Endothelial cell of umbilical vein (primary cell): ENCODE measurements around the gene IL6R. TPM values are rescaled to one million over a fixed set of nuclear protein-coding genes. Genes with fewer than 3 reads are reported as not detected.
"Not testable (repeated sequence)": the region's sequence is repeated elsewhere in the genome, so short reads cannot be mapped to it uniquely, and the experiment has no call there.

Experiments used
- BruUV-seq: library from RNA; stranded (reverse); fragments of 400-500 nt; replicated peaks from 2 replicates; lab custom pipeline; 2021; lab: Mats Ljungman, UMichigan
- CTCF ChIA-PET: fragments of 300-600, 350-600 bp; sonication (Branson Sonifier 250); formaldehyde crosslinking; loops from one replicate; lab custom pipeline; 2021; ENCODE audit warnings: antibody characterized with exemption, inconsistent platforms; lab: Charles Lee
- POLR2A ChIA-PET: fragments of 300-600, 350-600 bp; sonication (Branson Sonifier 250); formaldehyde crosslinking; loops from one replicate; lab custom pipeline; 2021; ENCODE audit warnings: antibody characterized with exemption, inconsistent platforms; lab: Charles Lee
- DNase-seq: peaks from one replicate; pipeline ENCODE4 v3.0.0-alpha.2; 2011; ENCODE audit warnings: low read depth, low spot score
- FAIRE-seq: peaks from 2 replicates; lab custom pipeline; 2011; peaks lifted over from hg19 to GRCh38; lab: Jason Lieb, UNC
- H2AFZ ChIP-seq: 2 replicates; pipeline ENCODE4 v1.6.0; 2012; ENCODE audit warnings: low read depth, low read length, control low read depth, inconsistent platforms
- H3K27ac ChIP-seq: 2 replicates; pipeline ENCODE4 v1.5.1; 2011; ENCODE audit warnings: low read depth, mild to moderate bottlenecking, control low read depth, low read length, moderate library complexity; ENCODE audit not compliant: insufficient read depth
- H3K27me3 ChIP-seq, 2 experiments: 2 replicates each; pipeline versions ENCODE4 v1.6.0 to v1.6.1; 2011; ENCODE audit warnings: low read length in 2 of 2, mixed read lengths in 1 of 2; ENCODE audit not compliant: control insufficient read depth in 2 of 2, insufficient read depth in 2 of 2
- H3K36me3 ChIP-seq, 2 experiments: 2 replicates in 1 of 2; 3 replicates in 1 of 2; pipeline ENCODE4 v1.5.1; 2011; ENCODE audit warnings: low read length in 2 of 2, mild to moderate bottlenecking in 1 of 2, moderate library complexity in 1 of 2; ENCODE audit not compliant: control insufficient read depth in 2 of 2, insufficient read depth in 2 of 2; ENCODE audit errors: extremely low read depth in 1 of 2
- H3K4me1 ChIP-seq: 3 replicates; pipeline ENCODE4 v1.5.1; 2011; ENCODE audit warnings: mild to moderate bottlenecking, low read length; ENCODE audit not compliant: control insufficient read depth, insufficient read depth; ENCODE audit errors: extremely low read depth
- H3K4me2 ChIP-seq: 2 replicates; pipeline ENCODE4 v1.6.1; 2011; ENCODE audit warnings: low read length, control low read depth, mixed read lengths; ENCODE audit not compliant: insufficient read depth
- H3K4me3 ChIP-seq, 3 experiments: fragments of 200-600 bp in 1 of 3; sonication (generic), shearing (Covaris generic) in 1 of 3; replicated peaks in 1 of 3; 2 replicates each; pipeline ENCODE4 v1.5.1; 2011 to 2016; ENCODE audit warnings: control low read depth in 3 of 3, low read length in 3 of 3, mild to moderate bottlenecking in 2 of 3, inconsistent platforms in 1 of 3, low read depth in 1 of 3, moderate library complexity in 1 of 3; ENCODE audit not compliant: insufficient read depth in 1 of 3
- H3K79me2 ChIP-seq: 2 replicates; pipeline ENCODE4 v1.6.0; 2012; ENCODE audit warnings: low read length, inconsistent platforms; ENCODE audit not compliant: control insufficient read depth, insufficient read depth
- H3K9ac ChIP-seq: replicated peaks from 2 replicates; pipeline ENCODE3; 2011; ENCODE audit warnings: low read length, control low read depth; ENCODE audit not compliant: insufficient read depth; ENCODE audit errors: extremely low read depth
- H3K9me1 ChIP-seq: replicated peaks from 3 replicates; pipeline ENCODE4 v1.6.0; 2011; ENCODE audit warnings: mild to moderate bottlenecking, low read length; ENCODE audit not compliant: control insufficient read depth, insufficient read depth; ENCODE audit errors: extremely low read depth
- H3K9me3 ChIP-seq: replicated peaks from 2 replicates; pipeline ENCODE4 v1.5.1; 2012; ENCODE audit warnings: low read length, inconsistent platforms; ENCODE audit not compliant: control insufficient read depth, insufficient read depth
- H4K20me1 ChIP-seq: replicated peaks from 2 replicates; pipeline ENCODE3; 2011; ENCODE audit warnings: mild to moderate bottlenecking, low read length; ENCODE audit not compliant: control insufficient read depth, insufficient read depth; ENCODE audit errors: extremely low read depth
- EZH2 ChIP-seq: IDR thresholded peaks from 2 replicates; pipeline ENCODE4 v1.6.1; 2012; ENCODE audit warnings: borderline replicate concordance, low read depth, mild to moderate bottlenecking, moderate library complexity, low read length, inconsistent platforms; ENCODE audit not compliant: severe bottlenecking
- FOS ChIP-seq: IDR thresholded peaks from 2 replicates; pipeline ENCODE4 v1.6.1; 2011; ENCODE audit warnings: mild to moderate bottlenecking, low read length, moderate library complexity, borderline replicate concordance; ENCODE audit not compliant: insufficient read depth
- GATA2 ChIP-seq: IDR thresholded peaks from 2 replicates; pipeline ENCODE4 v1.7.0; 2011; ENCODE audit warnings: low read depth, mild to moderate bottlenecking, moderate library complexity, mixed read lengths, low read length; ENCODE audit not compliant: insufficient read length, insufficient read depth
- JUN ChIP-seq: IDR thresholded peaks from 2 replicates; pipeline ENCODE4 v1.6.1; 2011; ENCODE audit warnings: borderline replicate concordance, low read depth; ENCODE audit not compliant: insufficient read length, insufficient read depth
- MAX ChIP-seq: IDR thresholded peaks from 2 replicates; pipeline ENCODE4 v1.6.1; 2011; ENCODE audit not compliant: insufficient read depth, insufficient read length
- MYC ChIP-seq: IDR thresholded peaks from one replicate; pipeline ENCODE4 v1.6.1; 2011; ENCODE audit warnings: mild to moderate bottlenecking, low read depth, low read length
- POLR2A ChIP-seq: IDR thresholded peaks from 2 replicates; pipeline ENCODE4 v1.6.1; 2012; ENCODE audit warnings: low read depth, mild to moderate bottlenecking, control low read depth, low read length
- POLR2AphosphoS5 ChIP-seq: IDR thresholded peaks from 2 replicates; pipeline ENCODE4 v1.6.1; 2012; ENCODE audit warnings: low read depth, mild to moderate bottlenecking, control low read depth, low read length, moderate library complexity; ENCODE audit not compliant: insufficient read depth
- dilution Hi-C: fragments of 300-500 bp; cut with MboI; formaldehyde crosslinking; loops from one replicate; pipeline ENCODE4 v1.15.0; 2019; ENCODE audit warnings: low sequenced_read_pairs; ENCODE audit not compliant: extremely low pct_ligation_motif_present
- intact Hi-C: fragments of 100-400 bp; cut with micrococcal nuclease; formaldehyde crosslinking; loops from one replicate; pipeline ENCODE4 v1.10.0; 2022
- polyA plus RNA-seq, 4 experiments: library from polyadenylated mRNA; depleted of rRNA in 3 of 4; stranded (reverse) in 3 of 4; unstranded in 1 of 4; fragments of >200 nt; gene quantifications; 2 replicates each; pipeline versions ENCODE4 v1.2.1 to v1.2.3, GENCODE V29; 2011 to 2012; ENCODE audit warnings: missing spikeins in 1 of 4
- total RNA-seq: library from RNA; stranded (reverse); gene quantifications from 2 replicates; pipeline ENCODE4 v1.2.3, GENCODE V29; 2021
- TF ChIP-seq, protein P1 (sequence below), 2 donors: IDR thresholded peaks; 1 replicate in 1 of 2; 2 replicates in 1 of 2; pipeline ENCODE4 v1.5.1; 2011; ENCODE audit warnings: low read length in 2 of 2, mild to moderate bottlenecking in 2 of 2, moderate library complexity in 2 of 2, control low read depth in 1 of 2, inconsistent platforms in 1 of 2, low read depth in 1 of 2; ENCODE audit not compliant: insufficient read depth in 1 of 2; ENCODE audit errors: extremely low read depth in 1 of 2

Gene IL6R
- total and polyA plus RNA-seq, 2 donors (not counting 3 experiments of a cell fraction or from before 2014, with no cell fraction given) = 4.8 to 5.1 TPM

DNA sequence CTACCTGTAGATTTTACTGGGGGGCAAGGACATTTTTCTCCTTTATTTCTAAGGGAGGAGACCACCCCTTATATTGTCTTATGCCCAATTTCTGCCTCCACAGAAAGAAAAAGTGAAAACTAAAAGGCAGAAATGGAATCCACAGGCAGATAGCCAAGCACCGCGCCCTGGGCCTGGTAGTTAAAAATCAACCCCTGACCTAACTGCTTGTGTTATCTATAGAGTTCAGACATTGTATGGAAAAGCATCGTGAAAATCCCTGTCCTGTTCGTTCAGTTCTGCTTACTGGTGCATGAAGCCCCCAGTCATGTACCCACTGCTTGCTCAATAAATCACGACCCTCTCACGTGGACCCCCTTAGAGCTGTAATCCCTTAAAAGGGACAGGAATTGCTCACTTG, 33.7 kb upstream of the IL6R start:
- intact Hi-C loops = no loop called here
- no peaks in the 10 kb centered on the region for H3K4me1 ChIP-seq
- BruUV-seq = no TSS peak
- H3K9ac ChIP-seq = no peak overlapping the region
- H4K20me1 ChIP-seq = no peaks in the 10 kb centered on the region
- H3K79me2 ChIP-seq = no peaks in the 10 kb centered on the region
- H3K36me3 ChIP-seq = no peaks in the 10 kb centered on the region
- ChIA-PET POLR2A (no interaction called here), CTCF (no interaction called here)
- TF ChIP-seq, protein P1, sequence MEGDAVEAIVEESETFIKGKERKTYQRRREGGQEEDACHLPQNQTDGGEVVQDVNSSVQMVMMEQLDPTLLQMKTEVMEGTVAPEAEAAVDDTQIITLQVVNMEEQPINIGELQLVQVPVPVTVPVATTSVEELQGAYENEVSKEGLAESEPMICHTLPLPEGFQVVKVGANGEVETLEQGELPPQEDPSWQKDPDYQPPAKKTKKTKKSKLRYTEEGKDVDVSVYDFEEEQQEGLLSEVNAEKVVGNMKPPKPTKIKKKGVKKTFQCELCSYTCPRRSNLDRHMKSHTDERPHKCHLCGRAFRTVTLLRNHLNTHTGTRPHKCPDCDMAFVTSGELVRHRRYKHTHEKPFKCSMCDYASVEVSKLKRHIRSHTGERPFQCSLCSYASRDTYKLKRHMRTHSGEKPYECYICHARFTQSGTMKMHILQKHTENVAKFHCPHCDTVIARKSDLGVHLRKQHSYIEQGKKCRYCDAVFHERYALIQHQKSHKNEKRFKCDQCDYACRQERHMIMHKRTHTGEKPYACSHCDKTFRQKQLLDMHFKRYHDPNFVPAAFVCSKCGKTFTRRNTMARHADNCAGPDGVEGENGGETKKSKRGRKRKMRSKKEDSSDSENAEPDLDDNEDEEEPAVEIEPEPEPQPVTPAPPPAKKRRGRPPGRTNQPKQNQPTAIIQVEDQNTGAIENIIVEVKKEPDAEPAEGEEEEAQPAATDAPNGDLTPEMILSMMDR (IDR thresholded peaks at IDR 0.05; ENCODE audit: extremely low read depth in 1 of 2, insufficient read depth in 1 of 2, low read depth in 1 of 2, low read length in 2 of 2) = no peak
- TF ChIP-seq MYC (no peak), POLR2A (no peak), FOS (no peak), JUN (no peak), POLR2AphosphoS5 (no peak), EZH2 (no peak), GATA2 (no peak), MAX (no peak)
- no peak overlapping the region for H2AFZ ChIP-seq
- no peaks in the 10 kb centered on the region for H3K9me1 ChIP-seq
- H3K4me3 ChIP-seq = no peak overlapping the region
- no peak overlapping the region for H3K27ac ChIP-seq
- FAIRE-seq (no peak), DNase-seq (no peak)
- dilution Hi-C loops = no loop called here
- H3K27me3 ChIP-seq = no peaks in the 10 kb centered on the region
- H3K4me2 ChIP-seq = no peak overlapping the region
- H3K9me3 ChIP-seq = no peaks in the 10 kb centered on the region

GRCh38 chr1:154373777-154374357, 31.3 kb upstream of the IL6R start:
- H4K20me1 ChIP-seq, H3K36me3 ChIP-seq, intact Hi-C loops, H3K9me1 ChIP-seq, H3K79me2 ChIP-seq, dilution Hi-C loops, H3K27me3 ChIP-seq, H3K4me3 ChIP-seq, H3K9me3 ChIP-seq, DNase-seq, H3K9ac ChIP-seq, POLR2A ChIA-PET, H2AFZ ChIP-seq, H3K4me2 ChIP-seq, BruUV-seq, H3K27ac ChIP-seq, FAIRE-seq, H3K4me1 ChIP-seq: not testable (repeated sequence)
- CTCF ChIA-PET = interaction anchor here (1.6 to 1.8 kb wide), 3 partner anchors 12 to 173 kb away, joined by 3 to 4 read pairs (median 4); no protein-coding TSS in a partner anchor
